ENCODE results near the gene PDE2A. TPM values are rescaled to one million over a fixed set of nuclear protein-coding genes. Genes with fewer than 3 reads are reported as not detected.

PDE2A gene
- total RNA-seq, 2 donors from 2014 or later, result 0.77 to 1.7 TPM

GRCh38 chr11:72685560-72686480 is 11.6 kb upstream of the PDE2A start:
- Mint-ChIP-seq H3K36me3 (ENCODE audit: insufficient read depth in 2 of 2) (peaks cover 0 to 4% of the 10 kb centered on the region in 2 donors), H3K4me3 (peak overlapping the region; percentile 10 to 53), H3K27me3 (ENCODE audit: low read depth) (no peaks in the 10 kb centered on the region), H3K27ac (peak overlapping the region; percentile 3), H3K4me1 (ENCODE audit: low read depth) (peaks cover 34% of the 10 kb centered on the region), H3K9me3 (no peaks in the 10 kb centered on the region)
- DNase-seq (peak; percentile 57 to 74), ATAC-seq (replicated peaks in 1 of 2) (peak; percentile 78 to 79)

- H3K4me3 Mint-ChIP-seq, result no peak overlapping the region
- H3K27ac Mint-ChIP-seq, result no peak overlapping the region
- H3K4me1 Mint-ChIP-seq (ENCODE audit: low read depth), result peaks cover 34% of the 10 kb centered on the region
- H3K36me3 Mint-ChIP-seq (ENCODE audit: insufficient read depth in 2 of 2), result peaks cover 0 to 4% of the 10 kb centered on the region in 2 donors
- no peaks in the 10 kb centered on the region for H3K27me3 Mint-ChIP-seq (ENCODE audit: low read depth)
- ATAC-seq (replicated peaks in 1 of 2) (peak; percentile 62 to 63), DNase-seq (peak; percentile 58 to 68)
- no peaks in the 10 kb centered on the region for H3K9me3 Mint-ChIP-seq
Observed at GRCh38 chr11:72684236-72684912, 10.2 kb upstream of the PDE2A start.

- Mint-ChIP-seq H3K36me3 (ENCODE audit: insufficient read depth in 2 of 2) (peaks cover 0 to 4% of the 10 kb centered on the region in 2 donors), H3K27ac (no peak overlapping the region), H3K9me3 (no peaks in the 10 kb centered on the region), H3K4me3 (no peak overlapping the region), H3K4me1 (ENCODE audit: low read depth) (peaks cover 32% of the 10 kb centered on the region), H3K27me3 (ENCODE audit: low read depth) (no peaks in the 10 kb centered on the region)
- ATAC-seq (replicated peaks in 1 of 2) (peak; percentile 44 to 47), DNase-seq (peak; percentile 73 to 77)
Observed at GRCh38 chr11:72683782-72684200, 9.6 kb upstream of the PDE2A start.

GRCh38 chr11:72682858-72683243 is 8.6 kb upstream of the PDE2A start:
- ATAC-seq (replicated peaks in 1 of 2) (no peak), DNase-seq (no peak)
- Mint-ChIP-seq H3K4me1 (ENCODE audit: low read depth) (peaks cover 23% of the 10 kb centered on the region), H3K27ac (no peak overlapping the region), H3K4me3 (no peak overlapping the region), H3K36me3 (ENCODE audit: insufficient read depth in 2 of 2) (peaks cover 0 to 4% of the 10 kb centered on the region in 2 donors), H3K9me3 (no peaks in the 10 kb centered on the region), H3K27me3 (ENCODE audit: low read depth) (peaks cover 7% of the 10 kb centered on the region)

GRCh38 chr11:72682238-72682857 is 8.1 kb upstream of the PDE2A start:
- no peak overlapping the region for H3K27ac Mint-ChIP-seq

GRCh38 chr11:72681226-72682153 is 7.3 kb upstream of the PDE2A start:
- peaks cover 17% of the 10 kb centered on the region for H3K4me1 Mint-ChIP-seq (ENCODE audit: low read depth)
- H3K27me3 Mint-ChIP-seq (ENCODE audit: low read depth), result peaks cover 16% of the 10 kb centered on the region
- H3K36me3 Mint-ChIP-seq (ENCODE audit: insufficient read depth in 2 of 2), result no peaks in the 10 kb centered on the region
- DNase-seq, result no peak
- H3K9me3 Mint-ChIP-seq, result no peaks in the 10 kb centered on the region
- H3K4me3 Mint-ChIP-seq, result no peak overlapping the region
- no peak overlapping the region for H3K27ac Mint-ChIP-seq
- no peak for ATAC-seq (replicated peaks in 1 of 2)

More at GRCh38 chr11:72682238-72682857, 8.1 kb upstream of the PDE2A start:
- DNase-seq (no peak), ATAC-seq (replicated peaks in 1 of 2) (no peak)
- peaks cover 23% of the 10 kb centered on the region for H3K4me1 Mint-ChIP-seq (ENCODE audit: low read depth)
- H3K4me3 Mint-ChIP-seq, result no peak overlapping the region
- H3K9me3 Mint-ChIP-seq, result no peaks in the 10 kb centered on the region
- H3K36me3 Mint-ChIP-seq (ENCODE audit: insufficient read depth in 2 of 2), result peaks cover 0 to 4% of the 10 kb centered on the region in 2 donors
- H3K27me3 Mint-ChIP-seq (ENCODE audit: low read depth), result peaks cover 12% of the 10 kb centered on the region

GRCh38 chr11:72680624-72681158 is 6.5 kb upstream of the PDE2A start:
- Mint-ChIP-seq H3K36me3 (ENCODE audit: insufficient read depth in 2 of 2) (no peaks in the 10 kb centered on the region), H3K27ac (no peak overlapping the region), H3K4me1 (ENCODE audit: low read depth) (peaks cover 9% of the 10 kb centered on the region), H3K27me3 (ENCODE audit: low read depth) (peaks cover 22% of the 10 kb centered on the region), H3K9me3 (no peaks in the 10 kb centered on the region), H3K4me3 (no peak overlapping the region)
- DNase-seq, result no peak
- no peak for ATAC-seq (replicated peaks in 1 of 2)

- Mint-ChIP-seq H3K4me1 (ENCODE audit: low read depth) (peaks cover 9% of the 10 kb centered on the region), H3K4me3 (no peak overlapping the region), H3K36me3 (ENCODE audit: insufficient read depth in 2 of 2) (no peaks in the 10 kb centered on the region), H3K9me3 (no peaks in the 10 kb centered on the region), H3K27ac (no peak overlapping the region), H3K27me3 (ENCODE audit: low read depth) (peaks cover 30% of the 10 kb centered on the region)
- no peak for ATAC-seq (replicated peaks in 1 of 2)
- DNase-seq, result no peak
Observed at GRCh38 chr11:72679869-72680268, 5.6 kb upstream of the PDE2A start.

GRCh38 chr11:72678524-72678923 is 4.3 kb upstream of the PDE2A start:
- Mint-ChIP-seq H3K9me3 (no peaks in the 10 kb centered on the region), H3K36me3 (ENCODE audit: insufficient read depth in 2 of 2) (no peaks in the 10 kb centered on the region), H3K27me3 (ENCODE audit: low read depth) (peaks cover 44% of the 10 kb centered on the region), H3K4me1 (ENCODE audit: low read depth) (peaks cover 12% of the 10 kb centered on the region), H3K27ac (no peak overlapping the region), H3K4me3 (no peak overlapping the region)
- ATAC-seq (replicated peaks in 1 of 2) (no peak), DNase-seq (no peak)

- peak; percentile 54 to 62 for ATAC-seq (replicated peaks in 1 of 2)
- H3K4me3 Mint-ChIP-seq, result peak overlapping the region in 1 of 2 donors; percentile 21
Observed at GRCh38 chr11:72676861-72677341, 2.7 kb upstream of the PDE2A start.

GRCh38 chr11:72675221-72675620 is 999 bp upstream of the PDE2A start:
- H3K27ac Mint-ChIP-seq, result no peak overlapping the region
- DNase-seq (no peak), ATAC-seq (replicated peaks in 1 of 2) (no peak)
- H3K36me3 Mint-ChIP-seq (ENCODE audit: insufficient read depth in 2 of 2), result no peaks in the 10 kb centered on the region
- H3K9me3 Mint-ChIP-seq, result no peaks in the 10 kb centered on the region
- peaks cover 75% of the 10 kb centered on the region for H3K27me3 Mint-ChIP-seq (ENCODE audit: low read depth)
- peaks cover 4% of the 10 kb centered on the region for H3K4me1 Mint-ChIP-seq (ENCODE audit: low read depth)
- H3K4me3 Mint-ChIP-seq, result no peak overlapping the region

More at GRCh38 chr11:72676861-72677341, 2.7 kb upstream of the PDE2A start:
- peaks cover 60% of the 10 kb centered on the region for H3K27me3 Mint-ChIP-seq (ENCODE audit: low read depth)
- H3K9me3 Mint-ChIP-seq, result no peaks in the 10 kb centered on the region
- peak overlapping the region; percentile 11 for H3K27ac Mint-ChIP-seq
- H3K36me3 Mint-ChIP-seq (ENCODE audit: insufficient read depth in 2 of 2), result no peaks in the 10 kb centered on the region
- peaks cover 12% of the 10 kb centered on the region for H3K4me1 Mint-ChIP-seq (ENCODE audit: low read depth)
- DNase-seq, result peak; percentile 74 to 76
